A549 (cell line): ENCODE results near the gene ARID1B. TPM values are rescaled to one million over a fixed set of nuclear protein-coding genes. Genes with fewer than 3 reads are reported as not detected.

Experiments used
- ATAC-seq, 2 experiments: fragments of 200-7000 bp in 1 of 2; fragments of >200 bp in 1 of 2; cut with Nextera tagmentation in 1 of 2; cut with Tn5 transposase in 1 of 2; 3 replicates each; pipeline versions ENCODE4 v1.8.0 to v1.9.1; 2018 to 2020; ENCODE audit warnings: mild to moderate bottlenecking in 1 of 2, moderate library complexity in 1 of 2
- CTCF ChIA-PET: fragments of 300-600 bp; sonication (Branson Sonifier 250); formaldehyde crosslinking; extraction: SDS; loops from one replicate; lab custom pipeline; 2021; ENCODE audit warnings: antibody characterized with exemption, inconsistent platforms; lab: Yijun Ruan, JAX
- POLR2A ChIA-PET: fragments of 350-600 bp; formaldehyde crosslinking; extraction: SDS; loops from one replicate; lab custom pipeline; 2021; ENCODE audit warnings: antibody characterized with exemption, inconsistent platforms; lab: Yijun Ruan, JAX
- DNase-seq, 2 experiments: peaks; one replicate each; pipeline versions ENCODE4 v3.0.0 to v3.0.0-alpha.2; 2011 to 2016; ENCODE audit warnings: low read depth in 1 of 2, low spot score in 1 of 2
- FAIRE-seq: peaks from 2 replicates; lab custom pipeline; 2011; peaks lifted over from hg19 to GRCh38; lab: Jason Lieb, UNC
- H3K27ac ChIP-seq, 2 experiments: fragments of >200 bp; sonication (Bioruptor Twin); formaldehyde crosslinking; 3 replicates each; pipeline ENCODE4 v1.5.1; 2016 to 2017
- H3K4me1 ChIP-seq: fragments of >200 bp; sonication (Bioruptor Twin); formaldehyde crosslinking; 3 replicates; pipeline ENCODE4 v1.6.1; 2016
- H3K4me2 ChIP-seq: fragments of >200 bp; sonication (Bioruptor Twin); formaldehyde crosslinking; 3 replicates; pipeline ENCODE4 v1.6.1; 2016
- H3K4me3 ChIP-seq: fragments of >200 bp; sonication (Bioruptor Twin); formaldehyde crosslinking; 3 replicates; pipeline ENCODE4 v1.5.1; 2016
- H3K9me3 ChIP-seq: fragments of >200 bp; sonication (Bioruptor Twin); formaldehyde crosslinking; 3 replicates; pipeline ENCODE4 v1.6.1; 2016
- ATOH8 ChIP-seq: fragments of 250-450 bp; sonication (Bioruptor Pico); IDR thresholded peaks from 2 replicates; pipeline ENCODE4 v1.5.0; 2020; ENCODE audit warnings: low read depth, mild to moderate bottlenecking, moderate library complexity
- BHLHE40 ChIP-seq: IDR thresholded peaks from 2 replicates; pipeline ENCODE4 v1.6.1; 2012; ENCODE audit warnings: low read depth, low read length, inconsistent platforms
- CBX2 ChIP-seq: fragments of 200-600 bp; sonication (generic); IDR thresholded peaks from 2 replicates; pipeline ENCODE4 v1.6.1; 2016; ENCODE audit warnings: low read depth, mild to moderate bottlenecking, borderline replicate concordance
- CEBPB ChIP-seq, 2 experiments: fragments of >200 bp in 1 of 2; sonication (Bioruptor Twin) in 1 of 2; formaldehyde crosslinking in 1 of 2; IDR thresholded peaks; 2 replicates each; pipeline ENCODE4 v1.6.1; 2012 to 2016
- CHD4 ChIP-seq: fragments of 200-600 bp; sonication (generic); IDR thresholded peaks from 2 replicates; pipeline ENCODE4 v1.6.1; 2016; ENCODE audit warnings: antibody characterized with exemption, mild to moderate bottlenecking, borderline replicate concordance
- CTCF ChIP-seq: fragments of >200 bp; sonication (Bioruptor Twin); formaldehyde crosslinking; IDR thresholded peaks from 3 replicates; pipeline ENCODE4 v1.5.1; 2016
- EHMT2 ChIP-seq: fragments of 200-600 bp; sonication (generic); IDR thresholded peaks from 2 replicates; pipeline ENCODE4 v1.6.1; 2016; ENCODE audit warnings: antibody characterized with exemption, low read depth, mild to moderate bottlenecking, moderate library complexity
- ELK1 ChIP-seq: fragments of 150-350 bp; IDR thresholded peaks from 2 replicates; pipeline ENCODE4 v1.6.1; 2014; ENCODE audit warnings: low read depth, mild to moderate bottlenecking, low read length
- FOSB ChIP-seq: fragments of 250-450 bp; sonication (Bioruptor Pico); IDR thresholded peaks from 2 replicates; pipeline ENCODE4 v1.5.0; 2020; ENCODE audit warnings: mild to moderate bottlenecking, moderate library complexity
- GATA3 ChIP-seq: IDR thresholded peaks from 2 replicates; pipeline ENCODE4 v1.6.1; 2012; ENCODE audit warnings: borderline replicate concordance
- HEYL ChIP-seq: fragments of 250-450 bp; sonication (Bioruptor Pico); IDR thresholded peaks from 2 replicates; pipeline ENCODE4 v1.8.0; 2021; ENCODE audit warnings: mild to moderate bottlenecking, moderate library complexity
- HOXA7 ChIP-seq: fragments of 250-450 bp; sonication (Bioruptor Pico); IDR thresholded peaks from 2 replicates; pipeline ENCODE4 v1.5.0; 2020; ENCODE audit warnings: mild to moderate bottlenecking, moderate library complexity
- HOXB13 ChIP-seq: fragments of 250-450 bp; sonication (Bioruptor Pico); IDR thresholded peaks from 2 replicates; pipeline ENCODE4 v1.5.0; 2020; ENCODE audit warnings: low read depth, mild to moderate bottlenecking, moderate library complexity
- HOXB5 ChIP-seq: fragments of 250-450 bp; sonication (Bioruptor Pico); IDR thresholded peaks from 2 replicates; pipeline ENCODE4 v1.5.0; 2020; ENCODE audit warnings: mild to moderate bottlenecking, moderate library complexity
- KDM1A ChIP-seq: fragments of 200-600 bp; sonication (generic); IDR thresholded peaks from 2 replicates; pipeline ENCODE4 v1.6.1; 2016; ENCODE audit warnings: low read depth, mild to moderate bottlenecking
- KDM5A ChIP-seq: fragments of 200-600 bp; sonication (generic); IDR thresholded peaks from 2 replicates; pipeline ENCODE4 v1.6.1; 2016; ENCODE audit warnings: antibody characterized with exemption, mild to moderate bottlenecking
- MAZ ChIP-seq: fragments of 150-350 bp; IDR thresholded peaks from 2 replicates; pipeline ENCODE4 v1.6.1; 2014; ENCODE audit warnings: antibody characterized with exemption, low read depth, low read length, borderline replicate concordance
- MYC ChIP-seq: IDR thresholded peaks from 2 replicates; pipeline ENCODE4 v1.6.1; 2012; ENCODE audit warnings: mild to moderate bottlenecking, inconsistent platforms, low read length, improper control_type of control experiment, borderline replicate concordance
- PBX3 ChIP-seq: IDR thresholded peaks from 2 replicates; pipeline ENCODE4 v1.6.1; 2012
- POLR2AphosphoS2 ChIP-seq: conservative IDR thresholded peaks from 2 replicates; pipeline ENCODE4 v1.6.1; 2012; ENCODE audit warnings: low read length, improper control_type of control experiment, inconsistent platforms
- RAD21 ChIP-seq, 2 experiments: fragments of >200 bp in 1 of 2; sonication (Bioruptor Twin) in 1 of 2; formaldehyde crosslinking in 1 of 2; IDR thresholded peaks in 1 of 2; conservative IDR thresholded peaks in 1 of 2; 2 replicates in 1 of 2; 3 replicates in 1 of 2; pipeline ENCODE4 v1.6.1; 2012 to 2018; ENCODE audit warnings: inconsistent platforms in 1 of 2
- RNF2 ChIP-seq: fragments of 200-600 bp; sonication (generic); IDR thresholded peaks from 2 replicates; pipeline ENCODE4 v1.6.1; 2016; ENCODE audit warnings: low read depth, mild to moderate bottlenecking, antibody characterized with exemption, moderate library complexity, borderline replicate concordance
- USF2 ChIP-seq: fragments of 450-650 bp; IDR thresholded peaks from 2 replicates; pipeline ENCODE4 v1.6.1; 2014; ENCODE audit warnings: antibody characterized with exemption
- ZSCAN20 ChIP-seq: fragments of 250-450 bp; sonication (Bioruptor Pico); IDR thresholded peaks from 2 replicates; pipeline ENCODE4 v1.8.0; 2022; ENCODE audit warnings: mild to moderate bottlenecking, moderate library complexity
- WGBS: methylation state at CpG from one replicate; pipeline ENCODE4 v1.1.6; 2017; ENCODE audit errors: missing lambda C conversion rate; 5-methylcytosine and 5-hydroxymethylcytosine counted together
- polyA plus RNA-seq, 4 experiments: library from polyadenylated mRNA; depleted of rRNA in 3 of 4; stranded (reverse); fragments of >200 nt; fragmentation: RNase III in 1 of 4; extraction: RNeasy Plus Mini Kit Qiagen cat#74134 plus additional on column Dnase treatment in 1 of 4; gene quantifications; 2 replicates in 3 of 4; 3 replicates in 1 of 4; pipeline ENCODE4 v1.2.3, GENCODE V29; 2011 to 2017

ARID1B gene
- polyA plus RNA-seq, 2 of the 4 experiments (the other 2 are of a cell fraction): 13.5 to 16.3 TPM

GRCh38 chr6:156880913-156881312 is 103.7 kb downstream of the ARID1B start (continued):
- no peak for TF ChIP-seq CTCF

- no peak for ATAC-seq
- TF ChIP-seq POLR2AphosphoS2 (no peak), ZSCAN20 (no peak), KDM5A (no peak), RAD21 (conservative IDR thresholded peaks at IDR 0.05 in 1 of 2, IDR thresholded peaks at IDR 0.05 in 1 of 2) (no peak), FOSB (CRISPR knock-in tag) (no peak), HOXB5 (CRISPR knock-in tag) (no peak), HOXB13 (CRISPR knock-in tag) (no peak), CBX2 (no peak)
- no peak for FAIRE-seq
- POLR2A ChIA-PET: no interaction called here
- Histone ChIP-seq H3K4me3 (no peak overlapping the region), H3K27ac (no peak overlapping the region), H3K4me1 (no peaks in the 10 kb centered on the region), H3K4me2 (no peak overlapping the region), H3K9me3 (no peaks in the 10 kb centered on the region)
- no peak for DNase-seq
- CTCF ChIA-PET: interaction anchor here (2.1 kb wide), 1 partner anchor 11 kb away, joined by 4 read pairs; no protein-coding TSS in a partner anchor
- 94% methylated on average over 10 of the region's 10 CpGs for WGBS
Observed at GRCh38 chr6:156881687-156882629, 104.8 kb downstream of the ARID1B start.

GRCh38 chr6:156883497-156884252 is 106.5 kb downstream of the ARID1B start:
- ATAC-seq: no peak
- Histone ChIP-seq H3K27ac (no peak overlapping the region), H3K4me2 (no peak overlapping the region)

More at GRCh38 chr6:156883497-156884252, 106.5 kb downstream of the ARID1B start:
- TF ChIP-seq USF2: no peak
- no peak for TF ChIP-seq FOSB (CRISPR knock-in tag)
- no peak for TF ChIP-seq MAZ
- no peak for TF ChIP-seq HEYL (CRISPR knock-in tag)
- TF ChIP-seq CHD4: no peak
- no peak for TF ChIP-seq ZSCAN20
- TF ChIP-seq GATA3: no peak
- TF ChIP-seq PBX3: no peak
- no peak for TF ChIP-seq RNF2
- no peak for TF ChIP-seq CEBPB (IDR thresholded peaks at IDR 0.05)
- no peak for TF ChIP-seq EHMT2
- TF ChIP-seq ELK1: no peak
- TF ChIP-seq HOXA7 (CRISPR knock-in tag): no peak
- TF ChIP-seq KDM5A: no peak
- TF ChIP-seq ATOH8 (CRISPR knock-in tag): no peak
- TF ChIP-seq MYC: no peak
- TF ChIP-seq KDM1A: no peak
- no peak for TF ChIP-seq BHLHE40
- Histone ChIP-seq H3K4me3 (no peak overlapping the region), H3K9me3 (no peaks in the 10 kb centered on the region), H3K4me1 (no peaks in the 10 kb centered on the region)
- ChIA-PET CTCF (interaction anchor here (1.3 to 2.1 kb wide), 3 partner anchors 9 to 23 kb away, joined by 3 to 4 read pairs (median 4); no protein-coding TSS in a partner anchor), POLR2A (no interaction called here)
- FAIRE-seq: no peak
- DNase-seq: no peak
- 90% methylated on average over 14 of the region's 14 CpGs for WGBS
